Kidney (tissue), 14 donors: ENCODE data around the gene MGAT4B. TPM values are rescaled to one million over a fixed set of nuclear protein-coding genes. Genes with fewer than 3 reads are reported as not detected.
A peak's percentile ranks its signal among the peaks of the same experiment; 100 is the strongest.

Experiments used
- DNase-seq, 5 donors: peaks; one replicate each; pipeline ENCODE4 v3.0.0-alpha.2; 2013 to 2020
- FAIRE-seq: peaks from 2 replicates; lab custom pipeline; 2012; peaks lifted over from hg19 to GRCh38; lab: Jason Lieb, UNC
- H3K27ac ChIP-seq, 2 donors: one replicate each; pipeline ENCODE4 v1.7.0; 2013; ENCODE audit warnings: low read depth in 2 of 2, low read length in 2 of 2, inconsistent platforms in 1 of 2
- H3K27me3 ChIP-seq: one replicate; pipeline ENCODE4 v1.7.1; 2013; ENCODE audit warnings: low read length, inconsistent platforms; ENCODE audit not compliant: control insufficient read depth, insufficient read depth
- H3K36me3 ChIP-seq, 3 donors: one replicate each; pipeline versions ENCODE4 v1.7.0 to v1.7.1; 2013; ENCODE audit warnings: low read length in 3 of 3, control low read depth in 1 of 3, inconsistent platforms in 1 of 3; ENCODE audit not compliant: insufficient read depth in 3 of 3, control insufficient read depth in 2 of 3
- H3K4me1 ChIP-seq, 3 donors: one replicate each; pipeline versions ENCODE4 v1.7.0 to v1.7.1; 2013; ENCODE audit warnings: low read length in 3 of 3, inconsistent platforms in 1 of 3, low read depth in 1 of 3; ENCODE audit not compliant: control insufficient read depth in 2 of 3, insufficient read depth in 2 of 3
- H3K4me3 ChIP-seq, 3 donors: one replicate each; pipeline versions ENCODE4 v1.7.0 to v1.8.1; 2013; ENCODE audit warnings: low read length in 3 of 3, control low read depth in 1 of 3, inconsistent platforms in 1 of 3
- H3K9ac ChIP-seq, 3 donors: one replicate each; pipeline versions ENCODE4 v1.7.0 to v1.7.1; 2013; ENCODE audit warnings: low read length in 3 of 3, control low read depth in 1 of 3, inconsistent platforms in 1 of 3
- H3K9me3 ChIP-seq, 3 donors: one replicate each; pipeline versions ENCODE4 v1.7.0 to v1.7.1; 2013; ENCODE audit warnings: low read length in 3 of 3, control low read depth in 1 of 3, inconsistent platforms in 1 of 3; ENCODE audit not compliant: control insufficient read depth in 2 of 3, insufficient read depth in 1 of 3
- CTCF ChIP-seq: IDR thresholded peaks from 3 replicates; pipeline ENCODE4 v1.5.1; 2012; ENCODE audit warnings: mild to moderate bottlenecking, moderate library complexity, borderline replicate concordance; ENCODE audit not compliant: insufficient read depth; ENCODE audit errors: extremely low read depth
- intact Hi-C: fragments of 100-400 bp; cut with DNase I; formaldehyde crosslinking; loops from one replicate; pipeline ENCODE4 v1.11.1; 2022
- polyA plus RNA-seq: library from polyadenylated mRNA; stranded (reverse); fragments of 350-450 nt; fragmentation: Illumina TruSeq; extraction: RNeasy Lipid Tissue Mini Kit (QIAGEN cat#74804); gene quantifications from one replicate; pipeline ENCODE4 v1.2.3, GENCODE V29; 2014; ENCODE audit warnings: low read depth, low replicate concordance; ENCODE audit not compliant: insufficient read depth
- total RNA-seq: library from RNA; stranded (reverse); fragmentation: NEBNext Ultra II Directional; extraction: Animal tissue kit (Norgen Biotek cat#: 25700); gene quantifications from one replicate; pipeline ENCODE4 v1.2.1, GENCODE V29; 2021
- donor health status: control.
- donor health status: control.
- donor health status: control.
- donor health status: control.
- donor health status: control.
- donor health status: DM: yes; HTN: yes; CAD: no.
- donor health status: Normal renal cell carcinoma (clear cell type).

MGAT4B gene
- total and polyA plus RNA-seq, 2 donors from 2014 or later: 79.4 to 174 TPM

GRCh38 chr5:179796877-179797608, 9.6 kb downstream of the MGAT4B start:
- TF ChIP-seq CTCF: no peak
- H3K9ac ChIP-seq: peak overlapping the region in 1 of 3 donors; percentile 73
- H3K27ac ChIP-seq: peak overlapping the region; percentile 66 to 78
- H3K4me3 ChIP-seq: peak overlapping the region in 1 of 3 donors; percentile 54
- DNase-seq (peak in 1 of 5 donors; percentile 61), FAIRE-seq (no peak)
- H3K36me3 ChIP-seq: peaks cover 0 to 32% (median 10%) of the 10 kb centered on the region in 3 donors
- H3K9me3 ChIP-seq: no peaks in the 10 kb centered on the region
- intact Hi-C loops: no loop called here
- H3K27me3 ChIP-seq: no peaks in the 10 kb centered on the region
- peaks cover 0 to 37% (median 6%) of the 10 kb centered on the region in 3 donors for H3K4me1 ChIP-seq

DNA sequence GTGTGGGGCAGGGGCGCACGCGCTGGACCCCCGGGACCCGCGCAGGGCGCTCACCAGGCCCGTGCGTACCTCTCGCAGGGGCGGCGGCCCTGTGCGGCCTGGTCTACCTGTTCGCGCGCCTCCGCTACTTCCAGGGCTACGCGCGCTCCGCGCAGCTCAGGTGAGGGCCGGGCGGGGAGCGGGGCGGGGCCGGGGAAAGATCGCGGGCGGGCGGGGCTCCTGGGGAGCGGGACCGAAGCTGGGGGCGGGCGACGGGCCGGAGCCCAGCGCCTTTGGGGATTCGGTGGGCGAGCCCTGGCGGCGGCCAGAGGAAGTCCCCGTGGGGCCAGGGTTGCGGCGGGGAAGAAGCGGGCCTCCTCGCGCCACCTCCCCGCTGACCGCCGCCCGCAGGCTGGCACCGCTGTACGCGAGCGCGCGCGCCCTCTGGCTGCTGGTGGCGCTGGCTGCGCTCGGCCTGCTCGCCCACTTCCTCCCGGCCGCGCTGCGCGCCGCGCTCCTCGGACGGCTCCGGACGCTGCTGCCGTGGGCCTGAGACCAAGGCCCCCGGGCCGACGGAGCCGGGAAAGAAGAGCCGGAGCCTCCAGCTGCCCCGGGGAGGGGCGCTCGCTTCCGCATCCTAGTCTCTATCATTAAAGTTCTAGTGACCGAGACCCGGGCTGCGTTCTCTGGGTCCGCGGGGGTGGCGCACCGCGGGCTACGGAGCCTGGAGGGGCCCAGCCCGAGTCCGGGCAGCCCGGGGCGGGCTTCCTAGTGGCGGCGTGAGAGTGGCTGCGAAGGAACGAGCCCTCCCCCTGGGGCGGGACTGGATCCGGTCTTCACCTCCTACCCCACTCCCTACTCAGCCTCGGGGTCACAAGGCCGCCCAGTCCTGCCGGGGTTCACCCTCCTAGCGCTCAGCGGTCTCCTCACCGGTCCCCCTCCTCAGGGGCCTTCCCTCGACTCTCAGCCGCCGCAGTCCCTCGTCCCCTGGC, 10.5 kb downstream of the MGAT4B start:
- Histone ChIP-seq H3K9ac (peak overlapping the region in 1 of 3 donors; percentile 73), H3K9me3 (no peaks in the 10 kb centered on the region), H3K4me1 (peaks cover 0 to 33% (median 6%) of the 10 kb centered on the region in 3 donors), H3K4me3 (peak overlapping the region; percentile 20 to 54 (median 51)), H3K27me3 (no peaks in the 10 kb centered on the region), H3K27ac (peak overlapping the region; percentile 66 to 78), H3K36me3 (peaks cover 0 to 29% (median 10%) of the 10 kb centered on the region in 3 donors)
- FAIRE-seq: no peak
- TF ChIP-seq CTCF: peak; percentile 95
- intact Hi-C loops: no loop called here
- peak; percentile 83 to 94 (median 88) for DNase-seq

DNA sequence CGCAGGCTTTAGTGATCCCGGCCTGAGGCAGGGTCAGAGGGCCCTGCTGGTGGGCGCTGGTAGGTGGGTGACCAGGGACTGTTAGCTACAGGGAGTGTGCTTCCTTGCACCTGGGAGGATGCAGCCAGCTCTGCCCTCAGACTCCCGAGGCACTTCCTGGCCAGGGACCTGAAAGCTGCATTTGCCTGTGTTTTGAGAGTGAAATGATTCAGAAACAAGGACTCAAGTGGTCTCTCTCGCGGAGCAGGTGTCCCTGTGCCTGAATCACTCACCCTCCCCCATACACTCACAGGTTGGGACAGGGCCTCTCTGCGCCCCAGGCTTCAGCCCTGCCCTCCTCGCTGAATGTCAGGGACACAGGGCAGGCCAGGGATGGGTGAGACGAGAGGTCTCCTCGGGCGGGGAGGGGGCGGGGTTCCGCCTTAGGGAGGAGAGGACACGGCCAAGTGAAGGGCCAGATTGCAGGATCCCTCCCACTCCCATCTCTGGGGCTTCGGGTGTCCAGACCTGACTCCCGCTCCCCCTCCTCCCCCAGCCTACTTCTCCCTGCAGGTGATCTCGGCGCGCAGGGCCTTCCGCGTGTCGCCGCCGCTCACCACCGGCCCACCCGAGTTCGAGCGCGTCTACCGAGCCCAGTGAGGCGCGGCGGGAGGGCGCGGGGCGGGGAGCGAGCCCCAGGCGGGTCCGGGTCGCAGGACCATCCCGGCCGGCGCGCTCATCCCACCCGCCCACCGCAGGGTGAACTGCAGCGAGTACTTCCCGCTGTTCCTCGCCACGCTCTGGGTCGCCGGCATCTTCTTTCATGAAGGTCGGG, 11.4 kb downstream of the MGAT4B start:
- peak overlapping the region; percentile 66 to 77 for H3K27ac ChIP-seq
- intact Hi-C loops: no loop called here
- H3K27me3 ChIP-seq: no peaks in the 10 kb centered on the region
- peak overlapping the region in 2 of 3 donors; percentile 43 to 56 for H3K9ac ChIP-seq
- H3K4me3 ChIP-seq: peak overlapping the region; percentile 20 to 54 (median 51)
- H3K36me3 ChIP-seq: peaks cover 0 to 26% (median 10%) of the 10 kb centered on the region in 3 donors
- DNase-seq (peak; percentile 68 to 87 (median 77)), FAIRE-seq (no peak)
- no peak for TF ChIP-seq CTCF
- H3K9me3 ChIP-seq: no peaks in the 10 kb centered on the region
- peaks cover 0 to 33% (median 6%) of the 10 kb centered on the region in 3 donors for H3K4me1 ChIP-seq
